GM12891 (cell line): Measurements from ENCODE around the gene LRRC8B.
"Not testable (repeated sequence)": the region's sequence is repeated elsewhere in the genome, so short reads cannot be mapped to it uniquely, and the experiment has no call there.

ENCODE experiments used
- DNase-seq: peaks from one replicate; pipeline ENCODE4 v3.0.0; 2011; ENCODE audit warnings: low spot score; ENCODE audit not compliant: insufficient read length
- FAIRE-seq: peaks from 2 replicates; lab custom pipeline; 2011; peaks lifted over from hg19 to GRCh38; lab: Jason Lieb, UNC
- PAX5 ChIP-seq: IDR thresholded peaks from 2 replicates; pipeline ENCODE4 v1.6.1; 2011; ENCODE audit warnings: low read length, moderate library complexity, mild to moderate bottlenecking; ENCODE audit not compliant: insufficient read depth, severe bottlenecking
- POLR2A ChIP-seq: IDR thresholded peaks from 2 replicates; pipeline ENCODE4 v1.6.1; 2011; ENCODE audit warnings: low read depth, low read length, control low read depth
- POLR2AphosphoS5 ChIP-seq: IDR thresholded peaks from 2 replicates; pipeline ENCODE4 v1.6.1; 2011; ENCODE audit warnings: low read depth, low read length, control low read depth
- POU2F2 ChIP-seq: IDR thresholded peaks from 2 replicates; pipeline ENCODE4 v1.6.1; 2011; ENCODE audit warnings: low read depth, mild to moderate bottlenecking, control low read depth, low read length, moderate library complexity
- SPI1 ChIP-seq: IDR thresholded peaks from 2 replicates; pipeline ENCODE4 v1.6.1; 2011; ENCODE audit warnings: low read depth, low read length, control low read depth
- TAF1 ChIP-seq: IDR thresholded peaks from 2 replicates; pipeline ENCODE4 v1.6.1; 2011; ENCODE audit warnings: low read depth, low read length, control low read depth

The LRRC8B gene

GRCh38 chr1:89590341-89591080, 65.9 kb downstream of the LRRC8B start:
- FAIRE-seq (no peak), DNase-seq (no peak)
- no peak for TF ChIP-seq POU2F2
- TF ChIP-seq PAX5, result no peak
- TF ChIP-seq SPI1, result no peak
- TF ChIP-seq POLR2AphosphoS5, result no peak
- no peak for TF ChIP-seq TAF1
- no peak for TF ChIP-seq POLR2A

DNA sequence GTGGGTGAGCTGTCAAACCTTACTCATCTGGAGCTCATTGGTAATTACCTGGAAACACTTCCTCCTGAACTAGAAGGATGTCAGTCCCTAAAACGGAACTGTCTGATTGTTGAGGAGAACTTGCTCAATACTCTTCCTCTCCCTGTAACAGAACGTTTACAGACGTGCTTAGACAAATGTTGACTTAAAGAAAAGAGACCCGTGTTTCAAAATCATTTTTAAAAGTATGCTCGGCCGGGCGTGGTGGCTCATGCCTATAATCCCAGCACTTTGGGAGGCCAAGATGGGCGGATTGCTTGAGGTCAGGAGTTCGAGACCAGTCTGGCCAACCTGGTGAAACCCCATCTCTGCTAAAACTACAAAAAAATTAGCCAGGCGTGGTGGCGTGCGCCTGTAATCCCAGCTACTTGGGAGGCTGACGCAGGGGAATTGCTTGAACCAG, 68.3 kb downstream of the LRRC8B start:
- DNase-seq, FAIRE-seq: not testable (repeated sequence)

GRCh38 chr1:89594096-89594740, 69.6 kb downstream of the LRRC8B start:
- no peak for FAIRE-seq
- DNase-seq, result no peak
- TF ChIP-seq SPI1, result no peak

DNA sequence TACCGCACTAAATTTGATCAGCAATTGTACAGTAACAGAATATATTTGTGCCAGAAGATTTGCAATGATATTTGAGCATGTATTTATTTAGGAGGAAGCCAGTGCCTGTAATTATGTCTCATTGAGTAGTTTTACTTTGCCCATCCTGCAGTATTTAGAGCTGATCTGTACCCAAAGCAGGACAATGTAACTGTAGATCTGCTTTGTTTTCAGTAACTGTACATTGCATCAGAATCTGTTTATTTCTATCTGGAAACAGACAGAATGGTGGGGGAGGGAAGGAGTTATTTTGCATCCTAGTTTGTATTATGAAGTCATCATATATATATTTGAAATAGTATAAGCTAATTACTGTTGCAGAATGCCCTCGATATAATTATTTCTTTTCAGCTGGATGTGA, 72.1 kb downstream of the LRRC8B start:
- DNase-seq, result no peak
- TF ChIP-seq POLR2AphosphoS5 (no peak), TAF1 (no peak), SPI1 (no peak), PAX5 (no peak), POLR2A (no peak), POU2F2 (no peak)
- FAIRE-seq, result no peak

DNA sequence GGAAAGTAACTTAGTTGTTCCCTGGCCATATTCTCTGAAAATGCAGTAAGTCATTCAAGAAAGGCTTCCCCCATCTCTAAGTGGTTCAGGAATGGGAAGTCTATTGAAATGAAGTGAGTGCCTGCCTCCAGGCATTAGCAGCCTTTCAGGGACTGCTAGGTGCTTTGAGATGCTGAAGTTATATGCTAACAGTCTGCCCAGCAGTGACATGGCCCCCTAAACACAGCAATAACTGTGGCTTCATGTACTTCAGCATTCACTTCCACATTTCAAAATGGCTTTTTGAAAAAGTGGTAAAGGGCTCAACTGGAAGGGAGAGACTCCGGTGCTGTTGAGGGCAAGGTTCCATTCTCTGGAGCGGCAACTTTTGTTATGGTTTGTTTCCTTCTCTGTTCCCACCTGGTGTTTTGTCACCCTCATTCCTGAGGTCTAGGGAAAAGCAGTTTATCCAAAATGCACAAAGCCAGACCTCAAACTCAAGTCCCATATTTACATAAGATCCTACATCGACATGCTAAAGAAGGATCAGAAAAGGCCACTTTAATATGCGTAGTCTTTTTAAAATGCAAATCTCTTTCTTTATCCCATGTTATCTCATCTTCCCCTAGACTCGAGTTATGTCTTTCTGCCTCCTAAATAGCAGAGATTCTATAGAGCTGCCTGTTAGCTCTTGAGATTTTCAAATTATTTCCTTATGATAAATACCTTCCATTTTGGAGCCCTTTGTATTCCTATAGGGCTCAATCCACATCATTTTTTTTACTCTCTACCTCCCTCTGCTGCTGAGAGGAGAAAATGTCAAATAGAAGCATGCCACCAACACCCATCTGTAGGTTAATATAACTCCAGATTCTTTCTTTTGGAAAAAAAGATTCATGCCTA, 74.1 kb downstream of the LRRC8B start:
- no peak for TF ChIP-seq POU2F2
- no peak for TF ChIP-seq POLR2AphosphoS5
- no peak for TF ChIP-seq PAX5
- no peak for TF ChIP-seq TAF1
- no peak for TF ChIP-seq POLR2A
- no peak for TF ChIP-seq SPI1
- FAIRE-seq (peak; percentile 23), DNase-seq (no peak)

- TF ChIP-seq SPI1 (no peak), POLR2AphosphoS5 (no peak), POLR2A (no peak), PAX5 (no peak)
- DNase-seq (no peak), FAIRE-seq (no peak)
These were observed 74.7 kb downstream of the LRRC8B start for GRCh38 chr1:89599332-89599630.

DNA sequence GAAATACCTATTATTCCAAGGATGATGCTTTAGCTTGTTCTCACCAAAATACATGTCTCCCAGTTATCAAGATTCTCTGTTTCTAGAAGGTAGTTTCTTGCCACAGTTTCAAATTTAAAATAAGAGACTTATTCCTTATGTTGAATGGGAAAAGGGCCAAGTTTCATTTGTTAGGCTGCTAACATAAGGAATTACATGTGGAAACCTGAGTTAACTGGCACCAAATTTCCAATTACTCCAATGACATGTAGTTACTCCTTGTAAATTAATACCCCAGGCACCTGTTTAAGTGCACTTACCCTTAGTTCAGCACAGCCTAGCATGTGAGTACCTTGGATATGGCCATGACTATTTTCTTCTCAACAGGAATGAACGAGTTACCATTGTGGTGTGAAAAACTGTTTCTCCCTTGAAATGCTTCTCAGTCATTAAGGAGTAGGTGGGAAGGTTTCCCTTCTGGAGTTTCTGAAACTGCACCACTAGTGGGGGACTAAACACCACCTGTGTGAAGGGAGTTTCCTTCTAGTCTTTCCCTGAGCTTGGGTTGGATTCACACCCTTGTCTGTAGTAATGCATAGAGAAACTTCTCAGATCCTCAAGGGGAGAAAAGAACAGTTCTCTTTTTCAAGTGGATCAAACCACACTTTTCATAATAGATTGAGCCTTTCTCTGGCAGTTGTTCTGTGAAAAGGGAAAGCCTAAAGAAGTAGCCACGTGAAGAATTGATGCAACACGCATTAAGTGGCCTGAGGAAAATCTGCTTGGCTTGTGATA, 76.0 kb downstream of the LRRC8B start:
- DNase-seq (no peak), FAIRE-seq (no peak)
- TF ChIP-seq TAF1 (no peak), SPI1 (peak; percentile 47; the same call in 1 of the 2 replicates), POU2F2 (no peak)

GRCh38 chr1:89602871-89603404, 78.3 kb downstream of the LRRC8B start:
- no peak for DNase-seq
- FAIRE-seq, result no peak
- no peak for TF ChIP-seq POLR2AphosphoS5
- TF ChIP-seq PAX5, result no peak
- TF ChIP-seq POU2F2, result no peak
- TF ChIP-seq POLR2A, result no peak
- TF ChIP-seq TAF1, result no peak
- TF ChIP-seq SPI1, result no peak
